NCI-H526 treated with DMSO at 0.1 percent for 48 hours (cell line): ENCODE measurements around the gene LTB.
A peak's percentile ranks its signal among the peaks of the same experiment; 100 is the strongest.
"Not testable (repeated sequence)": the region's sequence is repeated elsewhere in the genome, so short reads cannot be mapped to it uniquely, and the experiment has no call there.

Experiments
- DNase-seq: peaks from one replicate; lab custom pipeline; 2025; lab: John Stamatoyannopoulos, UW

The LTB gene

DNA sequence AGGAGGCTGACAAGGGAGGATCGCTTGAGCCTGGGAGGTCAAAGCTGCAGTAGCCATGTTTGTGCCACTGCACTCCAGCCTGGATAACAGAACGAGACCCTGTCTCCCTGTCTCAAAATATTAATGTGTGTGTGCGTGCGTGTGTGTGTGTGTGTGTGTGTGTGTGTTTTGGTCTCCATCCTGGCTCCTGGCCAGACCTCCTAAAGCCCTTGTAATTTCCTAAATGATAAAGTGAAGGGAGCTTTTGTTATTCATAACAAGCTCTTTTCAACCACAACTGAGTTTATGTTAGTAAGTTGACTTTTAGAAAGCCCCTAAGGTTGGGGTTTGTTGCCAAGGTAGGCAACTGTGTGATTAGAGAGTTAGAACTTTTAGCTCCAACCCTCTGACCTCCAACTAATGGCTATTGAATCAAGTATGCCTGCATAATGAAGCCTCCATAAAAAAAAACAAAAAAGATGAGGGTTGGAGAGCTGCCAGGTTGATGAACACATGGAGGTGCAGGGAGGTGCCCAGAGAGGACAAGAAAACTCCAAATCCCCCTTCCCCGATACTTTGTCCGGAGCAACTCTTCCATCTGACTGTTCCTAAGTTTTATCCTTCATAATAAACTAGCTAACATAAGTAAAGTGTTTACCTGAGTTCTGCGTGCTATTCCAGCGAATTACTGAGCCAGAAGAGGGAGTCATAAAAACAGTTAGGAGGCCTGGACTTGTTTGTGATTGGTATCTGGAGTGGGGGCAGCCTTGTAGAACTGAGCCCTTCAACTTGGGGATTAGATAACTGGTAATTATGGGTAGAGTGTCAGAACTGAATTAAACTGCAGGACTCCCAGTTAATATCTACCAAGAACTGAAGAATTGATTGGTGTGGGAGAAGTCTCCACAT lies 27.5 kb upstream of the LTB start:
- DNase-seq: no peak

DNA sequence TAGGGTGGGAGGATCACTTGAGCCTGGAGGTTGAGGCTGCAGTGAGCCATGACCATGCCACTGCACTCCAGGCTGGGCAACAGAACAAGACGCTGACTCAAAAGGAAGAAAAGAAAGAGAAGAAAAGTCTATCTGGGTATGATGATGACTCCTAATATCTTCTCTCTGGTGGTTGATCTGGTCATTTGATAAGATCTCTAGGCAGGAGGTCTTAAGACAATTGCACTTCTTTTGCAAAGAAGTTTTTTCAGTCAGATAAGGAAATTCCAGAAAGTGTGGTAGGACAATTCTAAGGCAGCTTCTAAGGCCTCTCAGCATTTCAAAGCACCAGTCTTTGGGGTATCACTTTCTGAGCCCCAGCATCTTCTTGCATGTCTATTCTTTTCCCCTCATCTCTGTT lies 25.1 kb upstream of the LTB start:
- no peak for DNase-seq

DNA sequence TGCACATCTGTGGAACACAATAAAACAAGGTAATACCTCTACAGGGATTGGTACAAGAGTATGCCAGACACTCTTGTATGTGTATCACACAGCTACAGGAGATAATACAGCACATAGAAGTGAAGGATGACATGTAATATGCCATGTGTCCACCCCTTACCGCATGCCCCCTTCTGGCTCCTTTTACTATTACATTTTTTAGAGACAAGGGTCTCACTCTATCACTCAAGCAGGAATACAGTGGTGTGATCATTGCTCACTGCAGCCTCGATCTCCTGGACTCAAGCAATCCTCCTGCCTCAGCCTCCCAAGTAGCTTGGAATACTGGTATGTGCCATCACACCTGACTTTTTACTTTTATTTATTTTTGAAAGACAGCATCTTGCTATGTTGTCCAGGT lies 14.8 kb upstream of the LTB start:
- peak; percentile 21 for DNase-seq

DNA sequence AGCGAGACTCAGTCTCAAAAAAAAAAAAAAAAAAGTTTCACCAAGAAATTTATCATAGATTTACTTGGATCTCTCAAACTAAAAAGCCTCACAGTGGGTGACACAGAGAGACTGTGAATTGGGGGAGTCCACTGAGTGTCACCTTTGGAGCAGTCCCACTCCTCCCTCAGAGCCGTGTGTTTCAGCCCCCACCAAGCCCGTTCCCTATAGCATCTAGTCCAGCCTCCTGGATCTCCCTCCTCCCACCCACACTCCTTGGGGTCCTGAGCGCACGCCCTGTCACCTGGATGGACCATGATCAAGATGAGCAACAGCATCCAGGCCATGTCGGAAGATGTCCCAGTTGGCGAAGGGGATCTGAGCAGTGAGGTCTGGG lies 10.2 kb upstream of the LTB start:
- no peak for DNase-seq

DNA sequence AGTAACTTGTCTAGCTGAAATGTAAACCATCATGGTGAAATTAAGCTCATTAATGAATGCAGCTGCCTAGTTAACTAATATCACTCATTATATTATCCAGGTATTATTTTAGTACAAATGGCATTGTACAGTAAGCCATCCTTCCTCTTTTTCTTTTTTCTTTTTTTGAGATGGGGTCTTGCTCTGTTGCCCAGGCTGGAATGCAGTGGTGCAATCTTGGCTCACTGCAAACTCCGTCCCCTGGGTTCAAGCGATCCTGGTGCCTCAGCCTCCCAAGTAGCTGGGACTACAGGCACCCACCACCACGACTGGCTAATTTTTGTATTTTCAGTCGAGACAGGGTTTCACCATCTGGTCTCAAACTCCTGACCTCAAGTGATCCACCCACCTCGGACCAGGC lies 8.5 kb upstream of the LTB start:
- not testable (repeated sequence) for DNase-seq

DNA sequence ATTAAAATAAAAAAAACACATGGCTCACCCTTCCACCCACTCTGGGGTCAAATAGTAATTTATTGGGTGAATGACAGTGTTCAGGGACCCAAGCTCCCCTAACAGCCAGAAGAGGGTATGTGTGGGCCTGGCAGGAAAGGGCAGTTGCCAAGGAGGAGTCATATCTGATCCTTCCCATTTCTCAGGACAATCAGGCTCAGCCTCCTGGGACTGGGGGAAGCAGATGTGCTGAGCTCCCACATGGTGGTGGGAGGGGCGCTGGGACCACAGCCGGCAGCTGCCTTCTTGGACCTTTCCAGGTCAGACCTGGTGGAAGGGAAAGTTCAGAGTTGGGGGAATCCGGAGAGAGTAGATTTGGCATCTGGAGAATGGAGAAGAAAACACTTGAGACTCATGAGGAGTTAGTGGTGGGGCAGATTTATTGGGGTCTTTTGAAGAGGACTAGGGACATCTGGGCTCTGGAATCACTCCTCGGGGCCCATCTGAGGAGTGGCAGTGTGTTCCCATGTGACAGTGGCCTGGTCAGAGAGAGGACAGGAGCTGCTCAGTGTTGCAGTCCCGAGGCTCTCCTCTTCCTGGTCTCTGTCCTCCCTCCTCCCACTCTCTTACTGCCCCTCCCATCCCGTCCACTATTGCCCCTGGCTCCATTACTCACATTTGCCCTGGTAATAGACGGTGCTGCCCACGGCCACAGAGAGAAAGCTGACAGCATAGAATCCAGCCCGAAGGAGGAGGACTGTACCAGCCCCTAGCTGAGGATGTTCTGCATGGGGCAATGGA lies 6.8 kb upstream of the LTB start:
- DNase-seq: no peak

DNA sequence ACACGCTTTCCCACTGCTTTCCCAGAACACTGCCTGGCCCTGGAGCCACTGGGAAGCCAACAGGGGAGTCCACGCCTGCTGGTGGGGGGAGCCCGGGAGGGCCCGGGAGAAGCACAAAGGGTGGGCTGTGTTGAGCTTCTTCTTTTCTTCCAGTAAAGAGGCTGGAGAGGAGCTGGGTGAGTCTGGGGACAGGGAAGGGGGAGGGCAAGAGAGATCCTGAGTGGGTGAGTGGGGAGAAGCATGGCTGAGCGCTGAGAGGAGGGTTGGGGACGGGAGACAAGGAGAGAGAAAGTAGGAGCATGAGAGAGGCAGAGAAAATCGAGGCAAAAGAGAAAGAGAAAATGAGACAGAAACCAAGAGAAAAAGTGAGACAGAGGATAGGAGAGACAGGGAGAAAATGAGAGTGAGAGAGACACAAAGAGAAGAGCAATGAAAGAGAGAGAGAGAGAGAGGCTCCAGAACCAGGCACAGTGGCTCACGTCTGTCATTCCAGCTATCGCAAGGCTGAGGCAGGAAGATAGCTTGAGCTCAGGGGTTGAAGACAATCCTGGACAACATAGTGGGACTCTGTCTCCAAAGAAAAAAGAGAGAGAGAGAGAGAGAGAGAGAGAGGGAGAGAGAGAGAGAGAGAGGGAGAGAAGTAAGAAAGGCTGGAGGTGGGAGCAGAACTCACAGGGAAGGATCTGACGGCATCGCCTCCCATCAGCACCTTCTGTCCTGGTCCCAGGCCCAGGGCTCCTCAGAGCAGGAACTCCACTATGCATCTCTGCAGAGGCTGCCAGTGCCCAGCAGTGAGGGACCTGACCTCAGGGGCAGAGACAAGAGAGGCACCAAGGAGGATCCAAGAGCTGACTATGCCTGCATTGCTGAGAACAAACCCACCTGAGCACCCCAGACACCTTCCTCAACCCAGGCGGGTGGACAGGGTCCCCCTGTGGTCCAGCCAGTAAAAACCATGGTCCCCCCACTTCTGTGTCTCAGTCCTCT lies 5.9 kb upstream of the LTB start:
- no peak for DNase-seq

DNA sequence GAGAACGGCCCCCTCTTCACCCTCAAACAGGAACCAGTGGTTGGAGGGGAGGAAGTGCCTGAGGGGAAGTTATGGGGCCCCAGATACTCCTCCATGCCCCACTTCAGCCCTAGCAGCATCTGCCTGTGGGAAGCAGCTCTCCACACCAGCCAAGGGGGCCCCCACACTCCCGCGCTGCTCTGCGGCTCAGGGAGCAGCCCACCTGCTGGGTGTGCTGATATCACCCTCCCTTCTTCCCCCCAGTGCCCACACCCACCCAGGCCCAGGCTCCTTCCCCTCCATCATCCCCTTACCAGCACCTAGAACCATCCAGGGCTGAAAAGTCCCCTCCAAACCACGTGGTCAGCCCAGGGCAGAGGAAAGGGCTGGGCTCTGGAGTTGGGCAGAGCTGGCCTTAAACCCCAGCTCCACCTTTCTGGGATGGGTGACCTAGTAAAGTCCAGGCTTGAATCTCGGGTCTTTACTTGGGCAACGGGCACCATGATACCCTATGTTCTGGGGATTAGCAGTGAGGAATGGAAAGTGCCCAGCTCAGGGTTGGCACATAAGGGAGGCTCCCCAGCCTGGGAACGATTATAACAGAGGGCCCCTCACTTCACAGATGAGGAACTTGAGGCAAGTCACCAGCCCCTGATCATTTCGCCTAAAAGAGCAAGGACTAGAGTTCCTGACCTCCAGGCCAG lies 4.5 kb upstream of the LTB start:
- no peak for DNase-seq

DNA sequence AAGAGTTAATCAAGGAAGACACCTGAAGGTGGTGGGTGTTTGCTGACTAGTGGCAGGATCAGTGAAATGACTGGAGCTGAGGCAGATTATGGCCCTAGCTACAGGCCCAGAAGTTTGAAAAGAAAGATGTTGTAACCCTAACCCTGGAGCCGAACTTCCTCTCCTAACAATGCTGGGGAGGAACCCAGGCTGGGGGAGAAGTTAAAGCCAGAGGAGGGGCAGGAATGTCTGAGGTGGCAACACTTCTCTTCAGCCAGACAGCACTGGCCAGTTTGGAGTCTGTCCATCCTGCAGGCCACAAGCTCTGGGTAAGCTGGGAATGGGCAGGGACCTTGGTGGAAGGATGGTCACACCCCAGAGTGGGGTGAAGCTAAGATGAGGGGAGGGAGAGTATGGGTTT lies 3.8 kb upstream of the LTB start, which contains the start of gene LST1:
Gene LST1, plus strand, starts transcription at position 270 of the 400 bp plus-strand sequence. CDS start 1,023 bp downstream, outside the sequence.
- no peak for DNase-seq

DNA sequence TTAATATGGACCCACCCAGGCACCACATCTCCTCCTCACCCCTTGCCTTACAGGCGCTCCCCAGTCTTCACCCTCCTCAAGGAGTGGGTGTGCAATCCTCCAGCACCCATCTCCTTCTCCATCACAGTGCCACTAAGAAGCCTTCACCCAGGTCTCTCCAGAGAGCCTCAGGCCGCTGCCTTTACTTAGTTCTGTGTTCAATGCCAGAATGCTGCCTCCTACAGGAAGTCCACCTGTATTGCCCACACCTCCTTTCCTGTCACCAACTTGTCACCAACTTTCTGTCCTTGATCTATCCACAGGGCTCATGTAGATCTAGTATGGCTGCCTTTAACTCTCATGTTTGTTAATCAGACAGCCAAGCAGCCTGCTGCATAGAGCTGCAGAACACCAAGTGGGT lies 3.3 kb upstream of the LTB start:
- DNase-seq: no peak

DNA sequence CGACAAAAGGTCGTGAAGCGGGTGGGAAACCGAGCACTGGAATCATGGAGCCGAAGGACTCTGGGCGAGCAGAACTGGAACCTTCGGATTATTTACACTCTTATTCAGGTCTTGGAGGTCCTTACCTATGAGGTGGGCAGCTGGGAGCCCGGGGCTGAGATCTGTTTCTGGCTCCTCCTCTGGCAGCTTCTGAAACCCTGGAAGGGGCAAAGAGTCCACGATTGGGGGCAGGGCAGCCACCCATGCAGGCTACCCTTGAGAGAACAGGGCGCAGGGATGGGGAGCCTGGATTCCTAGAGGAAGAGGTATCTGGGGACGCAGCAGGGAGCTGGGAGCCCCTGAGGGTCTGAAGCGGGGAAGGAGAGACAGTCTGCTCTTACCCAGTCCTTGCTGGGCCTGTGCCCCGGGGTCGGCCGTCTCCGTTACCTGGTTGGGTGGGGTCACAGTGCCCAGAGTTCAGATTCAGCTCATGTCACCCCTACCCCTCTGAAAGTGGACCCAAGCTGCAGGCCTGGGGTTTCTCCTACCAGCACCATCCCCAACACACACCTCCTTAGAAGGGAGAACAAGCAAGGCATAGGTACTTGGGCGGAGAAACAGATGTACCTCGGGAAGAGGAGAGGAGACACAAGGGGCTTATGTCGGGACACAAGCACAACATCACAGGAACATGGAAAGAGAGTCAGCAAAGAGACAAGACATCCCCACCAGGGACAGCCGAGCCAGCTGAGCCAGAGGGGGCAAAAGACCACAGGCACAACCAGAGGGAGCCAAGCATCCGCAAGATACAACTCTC lies 592 bp downstream of the LTB start:
- DNase-seq: no peak

DNA sequence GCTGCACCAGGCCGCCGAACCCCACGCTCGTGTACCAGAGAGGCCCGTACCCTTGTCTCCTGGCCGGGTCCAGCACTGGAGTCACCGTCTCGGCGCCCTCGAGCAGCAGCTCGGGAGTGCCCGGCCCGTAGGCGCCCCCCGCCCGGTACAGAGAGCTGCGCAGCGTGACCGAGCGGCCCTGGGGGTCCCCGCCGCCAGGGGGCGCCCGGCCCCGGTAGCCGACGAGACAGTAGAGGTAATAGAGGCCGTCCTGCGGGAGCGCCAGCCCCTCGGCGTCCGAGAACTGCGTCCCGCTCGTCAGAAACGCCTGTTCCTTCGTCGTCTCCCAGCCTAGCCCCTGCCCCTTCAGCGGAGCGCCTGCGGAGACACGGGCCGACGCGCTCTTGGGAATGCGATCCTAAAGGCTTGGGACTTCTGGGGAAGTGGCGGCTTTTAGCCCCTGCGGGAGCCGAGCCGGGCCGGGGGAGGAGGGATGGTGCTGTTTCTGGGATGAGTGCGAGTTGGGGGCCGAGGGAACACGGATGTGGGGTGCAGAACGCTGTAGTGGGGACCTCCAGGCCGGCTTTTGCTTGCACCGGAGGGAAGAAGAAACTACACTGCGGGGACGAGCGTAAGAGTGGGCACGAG lies 1.3 kb downstream of the LTB start:
- peak; percentile 56 for DNase-seq

DNA sequence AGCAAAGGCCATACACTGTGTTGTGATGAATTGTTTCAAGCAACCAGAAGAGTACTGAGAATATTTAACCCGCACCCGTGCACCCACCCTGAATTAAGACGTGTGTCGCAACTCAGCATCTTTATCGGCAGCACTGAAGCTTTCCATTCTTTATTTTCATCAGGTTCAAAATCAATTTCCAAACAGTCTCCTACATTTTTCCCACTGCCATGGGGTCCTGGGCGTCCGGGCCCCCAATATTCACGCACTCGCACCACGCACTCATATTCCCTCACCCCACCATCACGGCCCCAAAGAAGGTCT lies 1.8 kb downstream of the LTB start:
- DNase-seq: no peak

DNA sequence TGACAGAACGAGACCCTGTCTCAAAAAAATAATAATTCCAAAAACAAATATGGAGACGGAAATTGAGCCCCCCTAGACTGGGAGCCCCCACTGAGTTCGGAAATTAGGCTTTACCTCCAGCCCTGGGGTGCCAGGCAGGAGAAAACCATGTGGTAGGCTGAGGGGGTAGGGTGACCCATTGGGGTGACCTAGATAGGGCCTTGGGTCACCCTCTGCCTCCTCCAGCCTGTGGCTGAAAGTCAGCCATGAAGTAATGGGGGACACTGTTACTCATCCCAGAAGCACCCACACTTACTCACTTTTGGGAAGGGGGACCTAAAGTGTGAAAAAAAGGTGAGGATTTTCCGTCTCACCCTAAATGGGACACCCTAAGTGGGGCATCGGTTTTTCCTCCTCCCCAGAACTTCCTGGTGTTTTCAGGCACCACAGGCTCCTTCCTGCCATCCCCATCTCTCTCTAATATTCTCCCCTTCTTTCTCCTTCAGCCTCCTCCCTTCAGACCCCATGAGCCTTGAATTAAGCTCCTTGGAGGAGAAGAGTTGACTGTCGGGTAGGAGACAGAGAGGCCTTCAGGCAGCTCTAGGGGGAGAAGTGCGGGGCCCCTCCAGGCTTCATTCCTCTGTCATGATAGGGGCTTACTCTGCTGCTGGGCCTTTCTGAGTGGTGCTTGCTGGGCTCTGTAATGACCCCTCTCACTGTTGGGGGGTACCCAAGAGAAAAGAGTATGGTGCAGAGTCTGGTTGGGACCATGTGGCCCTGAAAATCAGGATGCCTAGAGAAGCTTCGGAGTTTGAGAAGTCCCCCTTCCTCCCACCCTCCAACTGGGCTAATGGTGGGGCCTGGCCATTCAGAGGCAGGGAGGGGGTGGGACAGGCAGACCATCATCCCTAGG lies 2.4 kb downstream of the LTB start:
- no peak for DNase-seq

DNA sequence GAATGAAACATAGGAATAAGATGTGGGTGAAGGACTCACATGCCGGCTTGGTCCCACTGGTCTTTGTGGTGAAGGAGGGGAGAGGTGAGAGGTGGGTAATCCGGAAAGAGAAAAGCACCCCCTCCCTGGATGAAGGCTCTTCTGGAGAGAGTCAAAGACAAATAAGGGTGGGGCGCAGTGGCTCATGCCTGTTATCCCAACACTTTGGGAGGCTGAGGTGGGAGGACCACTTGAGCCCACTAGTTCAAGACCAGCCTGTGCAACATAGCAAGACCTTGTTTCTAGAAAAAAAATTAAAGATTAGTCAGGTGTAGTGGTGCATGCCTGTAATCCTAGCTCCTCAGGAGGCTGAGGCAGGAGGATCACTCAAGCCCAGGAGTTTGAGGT lies 3.1 kb downstream of the LTB start:
- no peak for DNase-seq

DNA sequence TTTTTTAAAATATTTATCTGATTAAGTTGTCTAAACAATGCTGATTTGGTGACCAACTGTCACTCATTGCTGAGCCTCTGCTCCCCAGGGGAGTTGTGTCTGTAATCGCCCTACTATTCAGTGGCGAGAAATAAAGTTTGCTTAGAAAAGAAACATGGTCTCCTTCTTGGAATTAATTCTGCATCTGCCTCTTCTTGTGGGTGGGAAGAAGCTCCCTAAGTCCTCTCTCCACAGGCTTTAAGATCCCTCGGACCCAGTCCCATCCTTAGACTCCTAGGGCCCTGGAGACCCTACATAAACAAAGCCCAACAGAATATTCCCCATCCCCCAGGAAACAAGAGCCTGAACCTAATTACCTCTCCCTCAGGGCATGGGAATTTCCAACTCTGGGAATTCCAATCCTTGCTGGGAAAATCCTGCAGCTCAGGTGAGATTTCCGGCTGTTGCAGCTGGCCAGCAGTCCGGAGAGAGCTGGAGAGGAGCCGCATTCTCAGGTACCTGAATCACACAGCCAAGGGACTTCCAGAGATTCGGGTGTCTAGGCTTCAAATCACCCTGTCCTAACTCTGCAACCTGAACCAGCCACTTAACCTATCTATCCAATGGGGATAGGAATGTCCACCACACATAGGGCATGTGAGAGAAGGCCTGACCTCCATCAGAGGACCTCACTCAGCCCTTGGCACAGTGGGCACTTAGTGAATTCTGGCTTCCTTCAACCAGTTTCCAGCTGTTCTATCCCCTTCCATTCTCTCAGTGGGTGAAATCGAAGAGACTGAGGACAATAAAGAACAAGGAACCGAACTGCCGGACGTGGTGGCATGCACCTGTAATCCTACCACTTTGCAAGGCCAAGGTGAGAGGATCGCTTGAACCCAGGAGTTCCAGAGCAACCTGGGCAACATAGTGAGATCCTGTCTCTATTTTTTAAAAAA lies 3.8 kb downstream of the LTB start:
- DNase-seq: no peak

DNA sequence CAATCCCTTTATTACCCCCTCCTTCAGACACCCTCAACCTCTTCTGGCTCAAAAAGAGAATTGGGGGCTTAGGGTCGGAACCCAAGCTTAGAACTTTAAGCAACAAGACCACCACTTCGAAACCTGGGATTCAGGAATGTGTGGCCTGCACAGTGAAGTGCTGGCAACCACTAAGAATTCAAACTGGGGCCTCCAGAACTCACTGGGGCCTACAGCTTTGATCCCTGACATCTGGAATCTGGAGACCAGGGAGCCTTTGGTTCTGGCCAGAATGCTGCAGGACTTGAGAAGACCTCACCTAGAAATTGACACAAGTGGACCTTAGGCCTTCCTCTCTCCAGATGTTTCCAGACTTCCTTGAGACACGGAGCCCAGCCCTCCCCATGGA lies 4.7 kb downstream of the LTB start:
- no peak for DNase-seq

DNA sequence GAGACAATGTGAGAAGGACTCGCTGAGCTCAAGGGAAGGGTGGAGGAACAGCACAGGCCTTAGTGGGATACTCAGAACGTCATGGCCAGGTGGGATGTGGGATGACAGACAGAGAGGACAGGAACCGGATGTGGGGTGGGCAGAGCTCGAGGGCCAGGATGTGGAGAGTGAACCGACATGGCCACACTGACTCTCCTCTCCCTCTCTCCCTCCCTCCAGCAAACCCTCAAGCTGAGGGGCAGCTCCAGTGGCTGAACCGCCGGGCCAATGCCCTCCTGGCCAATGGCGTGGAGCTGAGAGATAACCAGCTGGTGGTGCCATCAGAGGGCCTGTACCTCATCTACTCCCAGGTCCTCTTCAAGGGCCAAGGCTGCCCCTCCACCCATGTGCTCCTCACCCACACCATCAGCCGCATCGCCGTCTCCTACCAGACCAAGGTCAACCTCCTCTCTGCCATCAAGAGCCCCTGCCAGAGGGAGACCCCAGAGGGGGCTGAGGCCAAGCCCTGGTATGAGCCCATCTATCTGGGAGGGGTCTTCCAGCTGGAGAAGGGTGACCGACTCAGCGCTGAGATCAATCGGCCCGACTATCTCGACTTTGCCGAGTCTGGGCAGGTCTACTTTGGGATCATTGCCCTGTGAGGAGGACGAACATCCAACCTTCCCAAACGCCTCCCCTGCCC lies 5.2 kb downstream of the LTB start:
- DNase-seq: no peak
